Effector CD8-positive, alpha-beta T cell (primary cell): ENCODE measurements around the gene CBLIF.
"Not testable (repeated sequence)": the region's sequence is repeated elsewhere in the genome, so short reads cannot be mapped to it uniquely, and the experiment has no call there.

Experiments used
- DNase-seq: peaks from one replicate; lab custom pipeline; 2025; lab: John Stamatoyannopoulos, UW
- total RNA-seq, 4 experiments: gene quantifications; one replicate each; lab custom pipeline; 2026; lab: John Stamatoyannopoulos, UW

The CBLIF gene
- 0 reads per million in 4 experiments for total RNA-seq

- DNase-seq: no peak
These were observed at the start of gene CBLIF for GRCh38 chr11:59845399-59845798. Gene CBLIF (minus strand): TSS chr11:59845499. CDS start chr11:59845453, 46 bp downstream.

- DNase-seq: no peak
These were observed 49.3 kb upstream of the CBLIF start for GRCh38 chr11:59894616-59895015.

- no peak for DNase-seq
These were observed 46.5 kb upstream of the CBLIF start for GRCh38 chr11:59891781-59892181.

- DNase-seq: not testable (repeated sequence)
These were observed 41.9 kb upstream of the CBLIF start for GRCh38 chr11:59887156-59887555.

GRCh38 chr11:59883597-59883996 lies 38.3 kb upstream of the CBLIF start:
- DNase-seq: no peak

GRCh38 chr11:59879567-59879966 lies 34.3 kb upstream of the CBLIF start:
- DNase-seq: no peak

- DNase-seq: no peak
These were observed 33.3 kb upstream of the CBLIF start, which contains the start of gene OOSP3 for GRCh38 chr11:59878575-59878974. Gene OOSP3 (plus strand): TSS chr11:59878782. CDS start chr11:59878809, 27 bp downstream.

- DNase-seq: no peak
These were observed 32.5 kb upstream of the CBLIF start for GRCh38 chr11:59877784-59878183.

- DNase-seq: no peak
These were observed 32.0 kb upstream of the CBLIF start for GRCh38 chr11:59877325-59877724.

- DNase-seq: no peak
These were observed 30.7 kb upstream of the CBLIF start for GRCh38 chr11:59875856-59876519.

- DNase-seq: no peak
These were observed 26.8 kb upstream of the CBLIF start for GRCh38 chr11:59872076-59872475.

- DNase-seq: no peak
These were observed 22.6 kb upstream of the CBLIF start for GRCh38 chr11:59867946-59868345.

GRCh38 chr11:59866836-59867235 lies 21.5 kb upstream of the CBLIF start:
- DNase-seq: no peak

- DNase-seq: no peak
These were observed 21.1 kb upstream of the CBLIF start, which contains the start of gene TCN1 for GRCh38 chr11:59866397-59866796. Gene TCN1 (minus strand): TSS chr11:59866487. CDS start chr11:59866470, 17 bp downstream.

- no peak for DNase-seq
These were observed 19.7 kb upstream of the CBLIF start for GRCh38 chr11:59865031-59865430.

GRCh38 chr11:59862252-59862651 lies 17.0 kb upstream of the CBLIF start:
- no peak for DNase-seq

- DNase-seq: no peak
These were observed 14.4 kb upstream of the CBLIF start for GRCh38 chr11:59859673-59860072.

- DNase-seq: no peak
These were observed 12.4 kb upstream of the CBLIF start for GRCh38 chr11:59857439-59858434.

- no peak for DNase-seq
These were observed 9.6 kb upstream of the CBLIF start for GRCh38 chr11:59854871-59855270.

GRCh38 chr11:59851416-59851815 lies 6.1 kb upstream of the CBLIF start:
- not testable (repeated sequence) for DNase-seq

GRCh38 chr11:59849551-59849950 lies 4.3 kb upstream of the CBLIF start:
- not testable (repeated sequence) for DNase-seq

- no peak for DNase-seq
These were observed 3.8 kb upstream of the CBLIF start for GRCh38 chr11:59849129-59849528.

GRCh38 chr11:59848439-59848838 lies 3.1 kb upstream of the CBLIF start:
- DNase-seq: not testable (repeated sequence)
